H1 (cell line): ENCODE results near the gene RTF1. TPM values are rescaled to one million over a fixed set of nuclear protein-coding genes. Genes with fewer than 3 reads are reported as not detected.

ENCODE experiments used
- CTCF ChIA-PET: fragments of 300-600 bp; sonication (Branson Sonifier 250); formaldehyde crosslinking; loops from one replicate; lab custom pipeline; 2021; ENCODE audit not compliant: partially characterized antibody; lab: Charles Lee
- POLR2A ChIA-PET: fragments of 300-600 bp; sonication (Branson Sonifier 250); formaldehyde crosslinking; loops from one replicate; lab custom pipeline; 2021; ENCODE audit warnings: inconsistent platforms; ENCODE audit not compliant: partially characterized antibody; lab: Charles Lee
- DNase-seq, 2 experiments: peaks; one replicate each; pipeline versions ENCODE4 v3.0.0 to v3.0.0-alpha.2; 2010 to 2022; ENCODE audit warnings: low spot score in 2 of 2, low read depth in 1 of 2, mixed read lengths in 1 of 2
- FAIRE-seq: peaks from 2 replicates; lab custom pipeline; 2011; peaks lifted over from hg19 to GRCh38; lab: Jason Lieb, UNC
- H2AFZ ChIP-seq: 2 replicates; pipeline ENCODE4 v1.8.1; 2012; ENCODE audit warnings: low read length, inconsistent platforms
- H2AK5ac ChIP-seq: 2 replicates; pipeline ENCODE4 v1.6.1; 2013; ENCODE audit warnings: low read depth, low read length
- H2BK120ac ChIP-seq: replicated peaks from 2 replicates; pipeline ENCODE3; 2013; ENCODE audit warnings: low read depth, low read length, inconsistent platforms
- H2BK12ac ChIP-seq: 2 replicates; pipeline ENCODE4 v1.6.1; 2013; ENCODE audit warnings: low read depth, low read length
- H2BK15ac ChIP-seq: 2 replicates; pipeline ENCODE4 v1.6.1; 2013; ENCODE audit warnings: low read length
- H2BK20ac ChIP-seq: 2 replicates; pipeline ENCODE4 v1.6.1; 2013; ENCODE audit warnings: low read length
- H2BK5ac ChIP-seq: 2 replicates; pipeline ENCODE4 v1.6.1; 2013; ENCODE audit warnings: low read depth, low read length
- H3K14ac ChIP-seq: 2 replicates; pipeline ENCODE4 v1.6.1; 2013; ENCODE audit warnings: inconsistent platforms; ENCODE audit not compliant: insufficient read length
- H3K18ac ChIP-seq: 2 replicates; pipeline ENCODE4 v1.6.1; 2013; ENCODE audit warnings: low read length; ENCODE audit errors: extremely low read depth
- H3K23ac ChIP-seq: 2 replicates; pipeline ENCODE4 v1.6.1; 2013; ENCODE audit warnings: inconsistent platforms; ENCODE audit not compliant: insufficient read length
- H3K23me2 ChIP-seq: 2 replicates; pipeline ENCODE4 v1.6.1; 2013; ENCODE audit warnings: low read depth, low read length
- H3K27ac ChIP-seq: 2 replicates; pipeline ENCODE4 v1.6.1; 2011; ENCODE audit warnings: low read depth, low read length, inconsistent platforms
- H3K27me3 ChIP-seq, 4 experiments: replicated peaks in 1 of 4; 1 replicate in 1 of 4; 2 replicates in 3 of 4; pipeline versions ENCODE4 v1.6.1 to v1.8.1; 2011 to 2013; ENCODE audit warnings: low read length in 3 of 4, mild to moderate bottlenecking in 3 of 4, inconsistent platforms in 2 of 4, mixed read lengths in 2 of 4, moderate library complexity in 1 of 4; ENCODE audit not compliant: control insufficient read depth in 3 of 4, insufficient read depth in 3 of 4; ENCODE audit errors: extremely low read depth in 1 of 4
- H3K36me3 ChIP-seq, 4 experiments: 2 replicates each; pipeline versions ENCODE4 v1.6.1 to v1.8.1; 2011 to 2013; ENCODE audit warnings: mild to moderate bottlenecking in 4 of 4, low read length in 3 of 4, moderate library complexity in 2 of 4, control low read depth in 1 of 4, inconsistent platforms in 1 of 4; ENCODE audit not compliant: insufficient read depth in 4 of 4, control insufficient read depth in 2 of 4
- H3K4ac ChIP-seq: replicated peaks from 2 replicates; pipeline ENCODE3; 2013; ENCODE audit warnings: low read length, low read depth, mixed read lengths, inconsistent platforms; ENCODE audit not compliant: insufficient read length
- H3K4me1 ChIP-seq, 4 experiments: replicated peaks in 1 of 4; 1 replicate in 1 of 4; 2 replicates in 3 of 4; pipeline versions ENCODE4 v1.6.1 to v1.8.1; 2011 to 2013; ENCODE audit warnings: low read length in 3 of 4, inconsistent platforms in 2 of 4, mixed read lengths in 1 of 4; ENCODE audit not compliant: insufficient read depth in 4 of 4, control insufficient read depth in 3 of 4
- H3K4me2 ChIP-seq, 2 experiments: 2 replicates each; pipeline versions ENCODE4 v1.6.1 to v1.8.1; 2011 to 2013; ENCODE audit warnings: low read depth in 2 of 2, low read length in 2 of 2, control low read depth in 1 of 2, inconsistent platforms in 1 of 2, mild to moderate bottlenecking in 1 of 2; ENCODE audit not compliant: insufficient read depth in 1 of 2
- H3K4me3 ChIP-seq, 4 experiments: fragments of 200-600, 300-600 bp in 1 of 4; sonication (generic), shearing (Covaris generic), sonication (Bioruptor Twin) in 1 of 4; 2 replicates each; pipeline versions ENCODE4 v1.5.1 to v1.8.1; 2011 to 2016; ENCODE audit warnings: low read length in 4 of 4, low read depth in 3 of 4, control low read depth in 2 of 4, inconsistent platforms in 2 of 4, mild to moderate bottlenecking in 2 of 4, mixed read lengths in 1 of 4, moderate library complexity in 1 of 4; ENCODE audit not compliant: insufficient read depth in 2 of 4; ENCODE audit errors: extremely low read depth in 1 of 4
- H3K56ac ChIP-seq: replicated peaks from 2 replicates; pipeline ENCODE3; 2013; ENCODE audit warnings: low read depth, mild to moderate bottlenecking, mixed read lengths, low read length, inconsistent platforms; ENCODE audit not compliant: insufficient read length
- H3K79me1 ChIP-seq: 2 replicates; pipeline ENCODE4 v1.6.1; 2013; ENCODE audit warnings: low read depth, low read length, control low read depth
- H3K79me2 ChIP-seq, 2 experiments: 2 replicates each; pipeline versions ENCODE4 v1.6.1 to v1.8.1; 2012 to 2013; ENCODE audit warnings: low read length in 2 of 2, mild to moderate bottlenecking in 2 of 2, inconsistent platforms in 1 of 2; ENCODE audit not compliant: insufficient read depth in 2 of 2, control insufficient read depth in 1 of 2
- H3K9ac ChIP-seq, 4 experiments: replicated peaks in 1 of 4; 1 replicate in 1 of 4; 2 replicates in 3 of 4; pipeline versions ENCODE4 v1.6.1 to v1.8.1; 2011 to 2013; ENCODE audit warnings: low read depth in 3 of 4, low read length in 3 of 4, control low read depth in 2 of 4, mild to moderate bottlenecking in 2 of 4, moderate library complexity in 2 of 4, inconsistent platforms in 1 of 4; ENCODE audit errors: extremely low read depth in 1 of 4
- H3K9me3 ChIP-seq, 2 experiments: 2 replicates each; pipeline versions ENCODE4 v1.6.1 to v1.8.1; 2012 to 2013; ENCODE audit warnings: mild to moderate bottlenecking in 2 of 2, moderate library complexity in 2 of 2, control low read depth in 1 of 2, inconsistent platforms in 1 of 2, low read depth in 1 of 2, low read length in 1 of 2, mixed read lengths in 1 of 2; ENCODE audit not compliant: insufficient read depth in 2 of 2
- H4K20me1 ChIP-seq, 2 experiments: replicated peaks in 1 of 2; 2 replicates each; pipeline versions ENCODE3 to v1.8.1; 2011 to 2013; ENCODE audit warnings: inconsistent platforms in 2 of 2, low read length in 2 of 2, mild to moderate bottlenecking in 1 of 2; ENCODE audit not compliant: insufficient read depth in 2 of 2, control insufficient read depth in 1 of 2
- H4K5ac ChIP-seq: 2 replicates; pipeline ENCODE4 v1.6.1; 2013; ENCODE audit warnings: low read length, low read depth, mixed read lengths, inconsistent platforms; ENCODE audit not compliant: insufficient read length
- H4K8ac ChIP-seq: 2 replicates; pipeline ENCODE4 v1.8.0; 2013; ENCODE audit warnings: mild to moderate bottlenecking, moderate library complexity, low read length, inconsistent platforms; ENCODE audit not compliant: insufficient read depth; ENCODE audit errors: extremely low read depth
- H4K91ac ChIP-seq: replicated peaks from 2 replicates; pipeline ENCODE3; 2013; ENCODE audit warnings: low read length, mixed read lengths, inconsistent platforms; ENCODE audit not compliant: insufficient read length
- BACH1 ChIP-seq: IDR thresholded peaks from 2 replicates; pipeline ENCODE4 v1.6.1; 2012; ENCODE audit warnings: low read length, improper control_type of control experiment
- KDM1A ChIP-seq: fragments of 200-600, 300-600 bp; sonication (generic); IDR thresholded peaks from 2 replicates; pipeline ENCODE4 v1.7.1; 2016; ENCODE audit warnings: mild to moderate bottlenecking, low read length, borderline replicate concordance
- NRF1 ChIP-seq: IDR thresholded peaks from 2 replicates; pipeline ENCODE4 v1.6.1; 2011; ENCODE audit warnings: mild to moderate bottlenecking, low read depth, low read length, improper control_type of control experiment
- SP2 ChIP-seq: IDR thresholded peaks from 2 replicates; pipeline ENCODE4 v1.6.1; 2012; ENCODE audit warnings: mild to moderate bottlenecking, low read length, inconsistent platforms
- TBP ChIP-seq: IDR thresholded peaks from 2 replicates; pipeline ENCODE4 v1.6.1; 2011; ENCODE audit warnings: low read depth, low read length, improper control_type of control experiment
- ZNF274 ChIP-seq: IDR thresholded peaks from 2 replicates; pipeline ENCODE4 v1.7.0; 2012; ENCODE audit warnings: low read length, borderline replicate concordance; ENCODE audit errors: extremely low read depth
- polyA plus RNA-seq, 7 experiments: library from polyadenylated mRNA; depleted of rRNA in 3 of 7; stranded (reverse) in 5 of 7; unstranded in 2 of 7; fragments of >200 nt in 5 of 7; fragments of 200-250 nt in 2 of 7; gene quantifications; 1 replicate in 5 of 7; 2 replicates in 1 of 7; 4 replicates in 1 of 7; pipeline versions ENCODE4 v1.2.1 to v1.2.3, GENCODE V29; 2011 to 2013; ENCODE audit warnings: missing spikeins in 2 of 7, mixed read lengths in 2 of 7
- total RNA-seq: library from RNA; stranded (reverse); fragmentation: NEBNext Ultra II Directional; extraction: Animal tissue kit (Norgen Biotek cat#: 25700); gene quantifications from 2 replicates; pipeline ENCODE4 v1.2.1, GENCODE V29; 2021
- TF ChIP-seq, protein P1 (sequence below): IDR thresholded peaks from 2 replicates; pipeline ENCODE4 v1.6.1; 2012; ENCODE audit warnings: inconsistent platforms

RTF1 gene
- total and polyA plus RNA-seq, 2 of the 8 experiments (the other 6 are each of a cell fraction or from before 2014, with no cell fraction given), result 22.6 to 47.7 TPM

DNA sequence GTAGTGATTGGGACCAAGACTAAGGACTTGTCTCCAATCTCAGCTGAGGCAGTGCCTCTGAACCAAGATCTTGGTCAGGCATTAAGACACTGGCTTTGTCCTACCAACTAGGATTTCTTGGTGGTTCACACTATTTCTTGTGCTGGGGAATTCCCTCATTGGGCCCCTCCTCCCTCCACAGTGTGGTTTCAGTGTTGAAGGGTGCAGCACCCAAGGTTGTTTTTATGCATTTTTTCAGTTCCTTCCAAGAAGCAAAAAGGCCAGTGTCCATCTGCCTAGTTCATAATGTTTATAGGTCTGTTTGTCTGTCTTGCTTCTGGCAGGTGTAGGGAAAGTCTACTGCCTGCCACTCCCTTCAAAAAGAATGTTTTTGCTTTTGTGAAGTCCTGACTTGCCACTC lies 66.2 kb downstream of the RTF1 start:
- H3K4me3 ChIP-seq, result no peak overlapping the region
- CTCF ChIA-PET, result interaction anchor here (2.6 to 5.1 kb wide), 2 partner anchors 17 kb away, joined by 15 to 30 read pairs; no protein-coding TSS in a partner anchor
- H2BK20ac ChIP-seq, result no peak overlapping the region
- no peak overlapping the region for H2AFZ ChIP-seq
- no peak overlapping the region for H2BK5ac ChIP-seq
- peaks cover 17 to 40% (median 26%) of the 10 kb centered on the region in 4 experiments for H3K36me3 ChIP-seq
- H3K4me2 ChIP-seq, result no peak overlapping the region
- no peak overlapping the region for H2BK120ac ChIP-seq
- FAIRE-seq (no peak), DNase-seq (no peak)
- peaks cover 0 to 3% of the 10 kb centered on the region in 2 experiments for H4K20me1 ChIP-seq
- no peak overlapping the region for H2BK12ac ChIP-seq
- no peaks in the 10 kb centered on the region for H3K79me2 ChIP-seq
- peaks cover 4% of the 10 kb centered on the region; the same call in 1 of the 2 replicates for H3K23me2 ChIP-seq
- H4K8ac ChIP-seq, result no peak overlapping the region
- no peak overlapping the region for H3K56ac ChIP-seq
- H3K23ac ChIP-seq, result no peak overlapping the region
- H3K27ac ChIP-seq, result no peak overlapping the region
- no peak overlapping the region for H2AK5ac ChIP-seq
- no peak overlapping the region for H3K14ac ChIP-seq
- no peak overlapping the region for H3K9ac ChIP-seq
- POLR2A ChIA-PET, result interaction anchor here (0.8 to 1.8 kb wide), 3 partner anchors 10 to 98 kb away, joined by 3 to 6 read pairs (median 4); no protein-coding TSS in a partner anchor
- no peak overlapping the region for H4K5ac ChIP-seq
- H3K79me1 ChIP-seq, result no peaks in the 10 kb centered on the region
- no peak overlapping the region for H2BK15ac ChIP-seq
- no peaks in the 10 kb centered on the region; a peak in 1 of 7 replicates for H3K4me1 ChIP-seq
- no peak overlapping the region for H3K4ac ChIP-seq
- no peaks in the 10 kb centered on the region for H3K9me3 ChIP-seq
- no peaks in the 10 kb centered on the region; a peak in 2 of 7 replicates for H3K27me3 ChIP-seq
- no peak overlapping the region for H3K18ac ChIP-seq
- H4K91ac ChIP-seq, result no peak overlapping the region
- TF ChIP-seq BACH1 (no peak), NRF1 (no peak), TBP (no peak), KDM1A (no peak), SP2 (no peak), ZNF274 (no peak)
- TF ChIP-seq, protein P1, sequence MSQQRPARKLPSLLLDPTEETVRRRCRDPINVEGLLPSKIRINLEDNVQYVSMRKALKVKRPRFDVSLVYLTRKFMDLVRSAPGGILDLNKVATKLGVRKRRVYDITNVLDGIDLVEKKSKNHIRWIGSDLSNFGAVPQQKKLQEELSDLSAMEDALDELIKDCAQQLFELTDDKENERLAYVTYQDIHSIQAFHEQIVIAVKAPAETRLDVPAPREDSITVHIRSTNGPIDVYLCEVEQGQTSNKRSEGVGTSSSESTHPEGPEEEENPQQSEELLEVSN, result no peak
